HG03442 (cell line): ENCODE results near the gene NHSL1.
A peak's percentile ranks its signal among the peaks of the same experiment; 100 is the strongest.
"Not testable (repeated sequence)": the region's sequence is repeated elsewhere in the genome, so short reads cannot be mapped to it uniquely, and the experiment has no call there.

Experiments used
- ATAC-seq: cut with Tn5 transposase; IDR thresholded peaks from one replicate; pipeline ENCODE4 v1.9.1; 2021; ENCODE audit warnings: mild to moderate bottlenecking, moderate library complexity; ENCODE audit not compliant: unreplicated experiment

The NHSL1 gene

DNA sequence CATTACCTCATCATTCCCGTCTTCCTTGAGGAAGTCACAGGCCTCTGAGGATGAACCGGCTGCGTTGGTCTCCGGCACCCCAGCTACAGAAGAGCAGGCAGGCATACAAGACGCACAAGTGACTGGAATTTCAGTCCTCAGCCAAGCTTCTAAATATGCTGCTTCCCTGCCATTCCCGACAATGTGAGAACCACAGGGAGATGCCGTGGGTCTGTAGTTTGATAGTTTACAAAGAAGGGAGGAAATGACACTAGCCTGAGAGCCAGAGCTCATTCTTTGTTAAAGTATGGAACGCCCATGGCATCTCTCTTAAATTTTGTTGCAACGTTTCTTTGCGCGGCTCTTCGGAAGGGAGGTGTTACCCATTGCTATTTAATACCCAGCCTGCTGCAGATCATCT is 69.5 kb downstream of the NHSL1 start:
- no peak for ATAC-seq

DNA sequence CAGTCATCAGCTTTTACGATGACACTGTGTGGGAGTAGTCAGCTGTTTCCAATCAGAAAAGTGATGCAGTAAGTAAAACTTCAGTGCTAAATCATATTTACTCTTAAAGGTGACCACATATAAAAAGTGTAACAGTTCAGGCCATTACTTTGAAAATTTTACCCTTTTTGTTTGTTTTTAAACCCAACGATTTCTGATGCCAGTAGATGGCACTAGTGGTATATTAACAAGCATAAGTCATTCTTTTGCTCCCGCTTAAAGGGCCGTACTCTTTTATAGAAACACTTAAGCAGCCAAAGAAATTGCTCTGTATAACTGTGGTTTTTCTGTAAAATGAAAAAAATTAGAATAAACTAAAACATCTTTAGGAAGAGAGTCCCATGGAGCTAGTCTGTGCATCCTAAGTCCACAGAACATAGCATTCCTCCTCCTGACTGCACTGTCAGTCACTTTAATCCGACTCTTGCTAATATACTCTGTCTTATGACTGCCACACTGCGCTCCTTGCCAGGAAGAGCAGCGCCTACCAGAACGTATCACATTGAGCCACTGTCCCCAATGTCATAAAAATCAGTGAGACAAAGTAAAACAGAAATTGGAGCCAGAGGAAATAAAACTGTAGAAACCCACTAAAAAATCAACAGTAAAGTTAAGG is 70.2 kb downstream of the NHSL1 start:
- ATAC-seq, result no peak

DNA sequence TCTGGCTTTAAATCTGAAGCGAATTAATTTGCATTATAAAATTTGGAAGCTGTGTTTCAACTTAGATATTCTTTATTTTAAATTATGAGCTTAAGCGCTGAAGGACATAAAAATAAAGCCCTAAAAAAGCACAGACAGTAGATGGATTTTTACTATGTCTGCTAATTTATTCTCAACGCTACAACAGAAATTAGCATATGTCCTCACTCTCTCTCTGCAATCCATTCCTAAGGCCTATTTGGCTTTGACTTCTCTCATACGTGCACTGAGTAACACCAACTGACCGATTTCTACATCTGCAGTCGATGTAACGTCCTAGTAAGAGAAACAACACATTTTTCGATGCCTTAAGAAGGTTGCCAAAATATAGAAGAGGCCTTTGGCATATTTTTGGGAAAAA is 71.6 kb downstream of the NHSL1 start:
- no peak for ATAC-seq

DNA sequence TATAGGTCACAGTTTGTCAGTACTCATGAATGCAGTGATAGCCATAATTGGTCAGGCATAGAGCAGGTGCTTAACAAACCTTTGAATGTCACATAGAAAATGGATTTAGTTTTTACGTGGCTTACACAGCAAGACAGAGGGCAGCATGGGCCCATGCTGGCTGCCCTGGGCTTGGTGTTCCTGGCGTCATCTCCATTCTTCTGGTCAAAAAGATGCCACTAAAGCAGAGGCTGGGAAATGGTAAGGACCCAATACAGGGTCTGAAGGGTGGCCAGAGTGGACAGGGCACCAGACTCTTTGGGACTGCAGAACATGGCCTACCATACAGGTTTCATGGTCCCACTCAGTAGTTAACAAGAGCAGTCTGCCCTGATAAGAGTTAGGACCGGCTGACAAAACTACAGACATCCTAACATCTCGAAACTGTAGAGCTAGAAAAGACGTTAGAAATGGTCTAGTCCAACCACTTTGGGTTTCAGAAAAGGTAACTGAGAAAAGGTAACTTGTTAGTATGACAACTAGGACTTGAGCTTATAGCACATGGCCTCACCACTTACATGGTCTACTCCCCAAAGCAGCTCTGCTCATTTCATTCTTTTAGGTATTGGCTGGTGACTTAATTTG is 72.7 kb downstream of the NHSL1 start:
- ATAC-seq, result no peak

DNA sequence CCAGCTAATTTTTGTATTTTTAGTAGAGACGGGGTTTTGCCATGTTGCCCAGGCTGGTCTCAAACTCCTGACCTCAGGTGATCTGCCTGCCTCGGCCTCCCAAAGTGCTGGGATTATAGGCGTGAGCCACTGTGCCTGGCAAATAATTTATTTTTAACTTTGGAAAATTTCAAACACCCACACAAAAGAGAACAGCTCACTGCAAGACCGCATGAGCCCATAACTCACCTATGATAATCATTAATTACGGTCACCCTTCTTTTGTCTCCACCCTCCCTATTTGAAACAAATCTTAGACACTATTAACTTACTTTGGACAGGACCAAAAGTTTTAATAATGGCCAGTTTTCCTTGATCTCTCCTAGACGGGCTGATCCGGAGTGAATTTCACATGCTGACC is 74.0 kb downstream of the NHSL1 start:
- ATAC-seq, result not testable (repeated sequence)

DNA sequence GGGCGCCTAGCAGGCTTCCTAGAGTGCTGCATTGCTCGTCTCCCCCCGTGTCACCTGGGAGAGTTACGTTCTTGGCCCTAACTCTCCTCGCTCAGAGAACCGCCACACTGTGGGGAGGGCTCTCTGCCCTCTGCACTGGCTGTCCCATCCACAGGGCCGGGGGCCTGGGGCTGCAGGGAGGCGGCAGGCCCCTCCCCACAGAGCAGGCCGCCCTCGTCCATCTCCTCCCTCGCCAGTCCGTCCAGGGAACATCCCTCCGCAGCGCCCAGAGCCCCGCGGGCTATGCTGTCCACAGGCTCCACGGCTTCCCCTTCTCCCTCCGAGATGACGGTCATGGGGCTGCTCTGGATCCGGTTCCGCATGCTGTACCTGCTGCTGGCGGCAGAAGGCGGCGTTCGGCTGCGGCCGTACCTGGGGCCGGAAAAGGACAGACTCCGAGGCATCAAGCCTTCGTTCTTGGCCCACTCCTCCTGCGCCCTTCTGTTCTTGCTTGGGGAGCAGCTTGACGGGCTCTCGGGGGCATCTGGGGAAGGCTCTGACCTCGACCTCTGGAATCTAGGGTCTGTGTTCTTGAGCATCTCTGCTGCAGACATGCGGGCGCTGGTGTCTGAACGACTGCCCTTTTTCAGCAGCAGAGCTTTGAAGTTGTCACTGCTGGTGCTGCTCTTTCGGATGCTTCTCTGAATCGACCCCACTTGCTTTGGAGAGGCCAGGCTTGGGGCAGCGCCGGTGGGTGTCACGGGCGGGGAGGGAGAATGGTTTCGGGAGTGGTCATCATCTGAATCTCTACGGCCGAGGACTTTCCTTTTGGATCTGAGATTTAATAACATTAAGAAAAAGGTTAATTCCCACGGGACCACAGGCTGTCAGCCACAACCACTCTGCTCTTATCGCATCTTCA is 75.0 kb downstream of the NHSL1 start:
- ATAC-seq, result no peak

DNA sequence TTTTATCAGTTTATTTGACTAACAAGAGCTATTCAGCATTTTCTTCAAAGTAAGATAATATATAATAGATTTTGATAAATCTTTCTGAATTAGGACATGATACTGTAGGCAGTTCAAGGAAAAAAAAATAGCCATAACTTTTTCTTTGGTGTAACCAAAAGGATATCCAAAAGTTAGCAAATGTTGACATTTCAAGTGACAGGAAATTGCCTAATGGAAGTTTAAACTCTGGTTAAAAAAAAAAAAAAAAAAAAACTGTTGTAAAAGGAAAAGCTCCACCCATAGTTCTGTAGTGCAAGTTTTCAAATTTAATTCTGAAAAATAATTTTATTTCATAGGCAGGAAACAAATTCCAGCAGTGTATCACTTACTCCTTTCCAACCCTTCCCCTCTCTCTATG is 76.4 kb downstream of the NHSL1 start:
- no peak for ATAC-seq

DNA sequence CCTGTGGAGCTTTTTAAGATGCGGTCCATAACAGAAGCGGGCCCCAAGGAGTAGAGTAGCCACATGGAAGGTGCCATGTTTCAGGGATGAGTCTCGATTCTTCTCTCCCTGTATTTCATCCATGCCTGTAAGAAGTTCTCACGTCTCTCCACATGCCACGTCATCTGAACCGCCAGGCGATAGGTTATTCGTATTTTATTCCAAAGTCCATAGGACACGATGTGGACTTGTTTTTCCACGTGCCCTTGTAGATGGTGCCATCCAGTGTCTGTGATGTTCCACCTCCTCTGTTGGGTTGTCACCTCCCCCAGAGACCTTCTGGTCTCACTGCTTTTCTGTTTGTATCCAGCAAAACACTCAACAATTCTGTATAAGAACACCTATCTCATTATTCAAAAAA is 77.7 kb downstream of the NHSL1 start:
- no peak for ATAC-seq

DNA sequence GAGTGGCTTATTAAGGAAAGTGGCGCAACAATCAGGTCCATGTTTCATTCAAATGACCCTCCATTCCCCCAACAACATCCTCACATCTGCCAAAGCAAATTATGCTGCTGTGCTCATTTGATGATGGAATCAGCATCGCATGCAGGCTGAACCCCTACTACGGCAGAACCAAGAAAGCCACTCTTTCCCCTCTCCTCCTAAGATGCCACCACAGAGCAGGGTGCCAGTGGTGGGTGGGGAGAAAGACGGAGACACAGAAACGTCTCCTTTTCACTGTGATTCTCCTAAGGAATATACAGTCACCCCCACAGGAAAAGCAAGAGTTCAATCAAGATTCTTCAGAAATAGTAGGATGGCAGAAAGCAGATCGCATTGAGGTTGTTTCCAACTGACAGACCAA is 78.2 kb downstream of the NHSL1 start:
- ATAC-seq, result no peak

DNA sequence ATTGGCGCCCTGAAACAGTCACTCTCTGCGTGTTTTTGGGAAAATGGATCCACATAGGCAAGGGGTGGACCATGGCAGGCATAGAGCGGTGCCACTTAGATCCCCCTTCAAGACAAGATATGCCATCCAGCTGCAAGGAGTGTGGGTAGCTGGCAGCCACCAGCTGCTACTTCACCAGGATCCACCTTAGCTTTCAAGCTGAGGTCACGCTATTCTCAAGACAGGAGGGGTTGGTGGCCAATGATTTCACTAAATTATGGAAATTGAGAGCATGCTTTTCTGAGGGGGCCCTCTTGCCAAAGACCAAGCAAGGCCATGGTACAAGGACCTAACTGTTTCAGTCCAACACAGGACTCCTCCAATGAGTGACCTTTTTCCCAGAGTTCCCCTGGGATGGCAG is 78.9 kb downstream of the NHSL1 start:
- no peak for ATAC-seq

DNA sequence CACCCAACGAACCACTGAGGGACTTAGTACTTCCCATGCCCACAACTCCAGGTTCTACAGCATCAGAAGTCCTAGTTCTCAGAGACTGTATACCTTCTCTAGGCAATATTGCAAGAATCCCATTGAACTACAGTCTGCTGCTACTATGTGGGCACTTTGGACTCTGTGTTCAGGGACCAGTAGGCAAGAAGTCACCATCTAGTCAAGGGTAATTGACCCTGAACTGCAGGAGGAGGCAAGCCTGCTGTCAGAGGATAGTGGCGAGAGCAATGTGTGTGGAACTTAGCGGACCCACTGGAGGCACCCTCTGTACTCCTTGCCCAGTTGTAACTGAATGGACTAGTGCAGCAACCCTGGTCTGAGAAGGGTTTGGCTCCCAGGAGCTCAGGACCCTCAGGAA is 79.5 kb downstream of the NHSL1 start:
- no peak for ATAC-seq

DNA sequence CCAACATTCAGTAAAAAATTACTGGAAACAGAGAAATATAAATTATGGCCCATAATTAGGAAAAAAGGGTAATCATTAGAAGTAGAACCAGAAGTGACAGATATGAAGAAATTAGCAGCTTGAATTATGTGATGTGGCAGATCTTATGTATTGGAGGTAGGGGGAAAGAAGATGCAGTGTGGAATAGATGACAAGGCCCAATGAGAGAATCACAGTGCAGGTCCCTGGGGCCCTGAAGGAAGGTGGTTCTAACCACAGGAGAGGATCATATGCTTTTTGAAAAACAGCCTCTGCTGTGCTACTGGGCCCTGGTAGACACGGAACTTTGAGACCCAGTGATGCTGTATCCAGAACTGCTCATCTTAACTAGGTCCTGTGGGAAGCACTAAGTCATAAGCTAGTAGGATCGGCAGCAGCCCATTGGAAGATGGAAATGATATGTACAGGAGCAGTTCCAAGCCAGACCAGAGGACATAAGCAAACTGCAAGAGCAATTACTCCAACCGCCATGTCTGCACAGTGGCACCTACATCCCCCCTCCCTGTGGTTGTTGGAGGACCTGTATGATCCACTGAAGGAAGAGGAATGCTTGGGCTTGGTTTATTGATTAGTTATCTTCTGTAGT is 81.1 kb downstream of the NHSL1 start:
- no peak for ATAC-seq

DNA sequence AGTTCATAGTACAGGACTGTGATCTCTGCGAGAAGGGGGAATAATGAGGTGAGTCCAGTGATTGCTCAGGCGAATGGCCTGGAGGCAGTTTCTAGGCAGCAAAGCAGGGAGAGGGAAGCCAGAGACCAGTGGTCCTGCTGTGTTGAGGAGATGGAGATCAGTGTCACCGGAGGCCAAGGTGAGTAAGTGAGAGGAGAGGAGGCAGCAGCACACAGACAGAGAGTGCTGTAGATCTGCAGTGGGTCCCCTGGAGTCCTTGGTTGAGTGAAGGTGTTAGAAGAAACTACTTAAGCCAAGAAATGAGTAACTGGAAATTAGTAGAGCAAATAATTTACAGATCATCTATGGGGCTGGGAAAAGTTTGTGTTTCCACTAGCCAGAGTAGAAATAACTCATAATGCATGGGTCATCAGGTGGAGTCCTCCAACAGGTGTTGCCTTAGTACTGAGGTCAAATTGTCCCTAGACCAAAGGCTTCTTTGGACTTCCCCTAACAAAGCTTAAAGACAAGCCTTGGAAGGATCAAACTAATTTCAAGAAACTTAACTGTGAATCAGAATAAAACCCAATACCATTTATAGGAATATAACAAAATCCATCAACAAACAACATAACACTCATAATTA is 81.7 kb downstream of the NHSL1 start:
- ATAC-seq, result no peak

DNA sequence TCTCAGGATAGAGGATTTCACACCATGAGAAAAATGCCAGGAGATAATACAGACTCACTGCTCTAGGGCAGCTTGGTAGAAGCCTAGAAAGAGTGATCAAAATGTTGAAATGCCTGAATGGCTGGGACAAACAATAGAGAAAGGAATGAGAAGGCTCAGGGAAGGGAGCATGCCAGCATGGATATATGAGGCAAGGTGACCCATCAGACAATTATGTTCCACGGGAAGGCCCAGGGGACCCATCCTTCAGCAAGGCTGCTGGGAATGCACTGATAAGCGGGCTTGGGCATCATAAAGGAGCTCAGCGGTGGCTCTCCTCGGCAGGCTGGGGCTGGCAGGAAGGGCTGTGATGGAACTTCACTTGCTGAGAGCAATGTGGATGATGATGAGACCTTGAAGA is 83.1 kb downstream of the NHSL1 start:
- no peak for ATAC-seq

DNA sequence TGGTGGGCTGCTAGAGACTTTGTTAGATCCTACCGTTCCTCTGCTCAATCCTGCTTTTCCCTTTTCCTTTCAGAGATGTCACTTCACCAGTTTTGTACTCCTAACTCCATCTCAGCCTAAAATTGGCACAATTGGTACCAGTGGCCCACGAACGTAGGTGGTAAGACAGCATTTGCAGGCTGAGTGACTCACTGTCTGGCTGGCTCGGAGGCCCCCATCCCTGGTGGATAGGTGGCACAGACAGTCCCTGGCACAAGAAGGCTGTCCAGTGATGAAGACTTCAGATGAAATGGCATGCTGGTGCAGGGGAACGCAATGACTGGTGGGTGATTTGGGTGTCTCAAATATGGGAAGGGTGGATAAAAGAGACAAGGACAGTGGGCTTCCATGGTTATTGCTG is 84.2 kb downstream of the NHSL1 start:
- ATAC-seq, result no peak

DNA sequence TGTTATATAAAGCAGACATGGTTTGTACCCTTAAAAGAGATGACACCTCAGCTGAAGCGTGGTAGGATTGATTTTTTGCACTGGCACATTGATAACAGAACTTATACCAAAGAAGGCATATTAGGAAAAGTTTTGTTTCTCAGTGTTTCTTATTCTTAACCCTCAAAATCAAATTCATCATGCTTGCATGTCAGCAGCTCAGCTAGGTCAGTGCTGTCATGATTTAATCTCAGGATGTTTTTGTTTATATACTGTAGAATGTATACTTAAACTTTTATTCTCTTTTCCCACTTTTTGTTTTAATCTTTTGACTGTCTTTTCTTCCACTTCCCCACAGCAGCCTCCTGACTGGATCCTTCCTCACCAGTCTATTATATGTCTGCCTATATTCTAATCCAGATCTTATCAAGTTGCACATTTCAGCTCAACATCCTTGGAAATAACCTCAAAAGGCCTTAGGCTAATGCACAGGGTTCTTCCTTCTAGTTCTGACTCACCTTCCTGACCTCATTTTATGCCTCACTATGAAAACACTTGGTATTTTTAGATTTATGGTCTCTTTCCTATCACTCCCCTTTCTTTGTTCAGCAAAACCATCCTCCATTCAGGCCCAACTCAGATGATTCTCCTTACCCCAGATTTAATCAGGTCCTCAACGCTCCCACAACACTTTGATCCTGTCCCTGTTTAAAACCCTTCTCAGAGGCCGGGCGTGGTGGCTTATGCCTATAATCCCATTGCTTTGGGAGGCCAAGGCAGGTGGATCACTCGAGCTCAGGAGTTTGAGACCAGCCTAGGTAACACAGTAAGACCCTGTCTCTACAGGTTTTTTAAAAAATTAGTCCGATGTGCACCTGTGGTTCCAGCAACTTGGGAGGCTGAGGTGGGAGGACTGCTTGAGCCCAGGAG is 88.1 kb downstream of the NHSL1 start:
- ATAC-seq, result peak; percentile 74

DNA sequence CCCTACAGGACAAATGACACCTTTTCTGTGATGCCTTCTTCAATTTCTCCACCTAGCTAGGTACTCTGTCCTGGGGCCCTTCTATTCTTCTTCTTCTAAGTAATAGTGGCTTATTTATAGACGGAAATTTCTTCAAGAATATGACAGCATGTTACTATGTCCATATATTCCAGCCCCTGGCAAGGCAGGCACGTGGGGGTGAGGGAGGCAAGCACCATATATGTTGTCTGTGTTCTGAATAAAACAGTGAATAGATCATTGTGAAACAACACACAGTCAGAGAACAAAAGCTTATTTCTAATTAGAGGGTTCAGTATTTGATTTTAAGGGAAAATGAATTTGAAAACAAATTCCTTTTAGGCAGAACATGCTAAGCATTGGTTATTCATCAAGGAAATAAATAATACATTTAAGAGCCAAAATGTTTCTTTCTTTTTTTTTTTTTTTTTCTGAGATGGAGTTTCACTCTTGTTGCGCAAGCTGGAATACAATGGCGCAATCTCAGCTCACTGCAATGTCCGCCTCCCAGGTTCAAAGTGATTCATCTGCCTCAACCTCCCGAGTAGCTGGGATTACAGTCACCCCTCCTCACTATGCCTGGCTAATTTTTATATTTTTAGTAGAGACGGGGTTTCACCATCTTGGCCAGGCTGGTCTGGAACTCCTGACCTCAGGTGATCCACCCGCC is 89.1 kb downstream of the NHSL1 start:
- ATAC-seq, result no peak

DNA sequence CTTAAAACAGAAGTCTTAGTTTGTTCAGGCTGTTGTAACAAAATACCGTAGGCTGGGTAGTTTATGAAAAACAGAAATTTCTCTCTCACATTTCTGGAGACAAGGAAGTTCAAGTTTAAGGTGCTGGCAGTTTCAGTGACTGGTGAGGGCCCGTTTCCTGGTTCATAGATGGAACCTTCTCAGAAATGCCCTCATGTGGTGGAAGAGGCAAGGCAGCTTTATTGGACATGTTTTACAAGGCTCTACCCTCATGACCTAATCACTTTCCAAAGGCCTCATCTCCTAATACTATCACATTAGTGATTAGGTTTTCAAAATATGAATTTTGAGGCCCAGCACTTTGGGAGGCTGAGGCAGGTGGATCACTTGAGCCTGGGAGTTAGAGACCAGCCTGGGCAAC is 92.9 kb downstream of the NHSL1 start:
- no peak for ATAC-seq

DNA sequence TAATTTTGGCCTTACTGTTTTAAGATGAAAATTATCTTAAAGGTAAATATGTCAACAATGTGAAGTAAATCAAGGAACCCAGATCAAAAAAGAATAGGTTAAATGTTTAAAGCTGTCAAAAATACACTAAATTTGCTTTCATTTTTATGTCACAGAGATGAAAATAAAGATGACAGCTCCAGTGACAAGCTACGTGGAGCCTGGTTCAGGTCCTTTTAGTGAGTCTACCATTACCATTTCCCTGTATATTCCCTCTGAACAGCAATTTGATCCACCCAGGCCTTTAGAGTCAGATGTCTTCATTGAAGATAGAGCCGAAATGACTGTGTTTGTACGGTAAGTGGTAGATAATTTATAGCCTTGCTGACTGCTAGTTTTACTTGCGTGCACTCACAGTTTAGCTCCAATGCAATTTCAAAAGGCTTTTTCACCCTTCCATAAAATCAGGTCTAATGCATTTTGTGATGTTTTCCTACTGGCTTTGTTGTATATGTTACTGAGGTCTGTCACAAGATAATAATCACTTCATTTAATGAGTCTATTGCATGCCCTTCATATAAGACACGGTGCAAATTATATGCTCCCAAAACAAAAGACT is 93.4 kb downstream of the NHSL1 start:
- no peak for ATAC-seq
